GM12878 (cell line): Measurements from ENCODE around the gene PLBD1. TPM values are rescaled to one million over a fixed set of nuclear protein-coding genes. Genes with fewer than 3 reads are reported as not detected.
A peak's percentile ranks its signal among the peaks of the same experiment; 100 is the strongest.

Source experiments
- ATAC-seq: fragments of 200-7000 bp; cut with Tn5 transposase; 3 replicates; pipeline ENCODE4 v1.9.1; 2020; ENCODE audit warnings: mild to moderate bottlenecking, moderate library complexity
- BruUV-seq: library from RNA; stranded (reverse); fragments of 400-500 nt; replicated peaks from 2 replicates; lab custom pipeline; 2021; lab: Mats Ljungman, UMichigan
- CTCF ChIA-PET: fragments of 300-600 bp; sonication (Branson Sonifier 250); formaldehyde crosslinking; extraction: SDS; loops from one replicate; lab custom pipeline; 2021; ENCODE audit warnings: inconsistent platforms; lab: Yijun Ruan, JAX
- POLR2A ChIA-PET: fragments of 350-600 bp; formaldehyde crosslinking; extraction: SDS; loops from one replicate; lab custom pipeline; 2021; ENCODE audit warnings: inconsistent platforms; lab: Charles Lee
- RAD21 ChIA-PET: fragments of 300-600 bp; sonication (Branson Sonifier 250); formaldehyde crosslinking; loops from one replicate; lab custom pipeline; 2023; ENCODE audit warnings: antibody characterized with exemption; ENCODE audit not compliant: unreplicated experiment; lab: Charles Lee
- SMC1A ChIA-PET: fragments of 300-600 bp; sonication (Branson Sonifier 250); formaldehyde crosslinking; loops from one replicate; lab custom pipeline; 2023; ENCODE audit not compliant: unreplicated experiment, uncharacterized antibody; lab: Charles Lee
- DNase-seq: peaks from one replicate; pipeline ENCODE4 v3.0.0-alpha.2; 2011; ENCODE audit warnings: low read depth, low spot score
- FAIRE-seq: peaks from 3 replicates; lab custom pipeline; 2011; peaks lifted over from hg19 to GRCh38; lab: Jason Lieb, UNC
- H2AFZ ChIP-seq: 2 replicates; pipeline ENCODE4 v1.6.0; 2011; ENCODE audit warnings: low read depth, low read length, control low read depth; ENCODE audit not compliant: control insufficient read depth
- H3K27ac ChIP-seq: 2 replicates; pipeline ENCODE4 v1.5.1; 2011; ENCODE audit warnings: control low read depth; ENCODE audit not compliant: control insufficient read depth, insufficient read depth
- H3K27me3 ChIP-seq, 2 experiments: replicated peaks in 1 of 2; 2 replicates each; pipeline versions ENCODE4 v1.6.0 to v1.6.1; 2011; ENCODE audit warnings: low read length in 1 of 2; ENCODE audit not compliant: control insufficient read depth in 2 of 2, insufficient read depth in 2 of 2
- H3K36me3 ChIP-seq, 2 experiments: 2 replicates each; pipeline ENCODE4 v1.5.1; 2011; ENCODE audit warnings: low read length in 1 of 2; ENCODE audit not compliant: control insufficient read depth in 2 of 2, insufficient read depth in 2 of 2
- H3K4me1 ChIP-seq: 2 replicates; pipeline ENCODE4 v1.6.1; 2011; ENCODE audit warnings: mild to moderate bottlenecking, low read length, moderate library complexity, mixed read lengths; ENCODE audit not compliant: control insufficient read depth, insufficient read depth
- H3K4me2 ChIP-seq: 2 replicates; pipeline ENCODE4 v1.6.0; 2011; ENCODE audit warnings: control low read depth; ENCODE audit not compliant: control insufficient read depth, insufficient read depth
- H3K4me3 ChIP-seq: fragments of 200-600 bp; sonication (generic); 2 replicates; pipeline ENCODE4 v1.5.1; 2016
- H3K79me2 ChIP-seq: 2 replicates; pipeline ENCODE4 v1.6.0; 2011; ENCODE audit warnings: low read length; ENCODE audit not compliant: control insufficient read depth, insufficient read depth
- H3K9ac ChIP-seq: 2 replicates; pipeline ENCODE4 v1.8.0; 2011; ENCODE audit warnings: low read length, control low read depth, mixed read lengths; ENCODE audit not compliant: control insufficient read depth, insufficient read depth
- H3K9me3 ChIP-seq: replicated peaks from 3 replicates; pipeline ENCODE4 v1.5.1; 2011; ENCODE audit warnings: mild to moderate bottlenecking, low read length; ENCODE audit not compliant: control insufficient read depth, insufficient read depth
- H4K20me1 ChIP-seq: 2 replicates; pipeline ENCODE4 v1.6.0; 2011; ENCODE audit not compliant: control insufficient read depth, insufficient read depth
- EGR1 ChIP-seq, 2 experiments: IDR thresholded peaks; 1 replicate in 1 of 2; 2 replicates in 1 of 2; pipeline ENCODE4 v1.6.1; 2011 to 2012; ENCODE audit warnings: low read depth in 2 of 2, low read length in 2 of 2, borderline replicate concordance in 1 of 2, mild to moderate bottlenecking in 1 of 2, moderate library complexity in 1 of 2
- HDAC2 ChIP-seq: fragments of 200-600 bp; sonication (generic); IDR thresholded peaks from 2 replicates; pipeline ENCODE4 v1.6.1; 2017
- IRF3 ChIP-seq: fragments of 450-650 bp; IDR thresholded peaks from 2 replicates; pipeline ENCODE4 v1.6.1; 2014; ENCODE audit warnings: mild to moderate bottlenecking
- MEF2B ChIP-seq: fragments of 450-650 bp; IDR thresholded peaks from 2 replicates; pipeline ENCODE4 v1.6.1; 2018; ENCODE audit warnings: mild to moderate bottlenecking, moderate library complexity; ENCODE audit not compliant: partially characterized antibody, poor library complexity, severe bottlenecking
- MLLT1 ChIP-seq: fragments of 450-650 bp; IDR thresholded peaks from 2 replicates; pipeline ENCODE4 v1.6.1; 2016; ENCODE audit warnings: mild to moderate bottlenecking
- RUNX3 ChIP-seq: IDR thresholded peaks from 2 replicates; pipeline ENCODE4 v1.6.1; 2012; ENCODE audit warnings: low read length, inconsistent platforms
- SIX5 ChIP-seq: IDR thresholded peaks from 2 replicates; pipeline ENCODE4 v1.6.1; 2011; ENCODE audit warnings: mild to moderate bottlenecking, low read depth, low read length, moderate library complexity; ENCODE audit not compliant: severe bottlenecking
- SKIL ChIP-seq: fragments of 450-650 bp; IDR thresholded peaks from 2 replicates; pipeline ENCODE4 v1.6.1; 2017; ENCODE audit warnings: mild to moderate bottlenecking, low read depth, inconsistent platforms; ENCODE audit not compliant: poor library complexity, severe bottlenecking
- TARDBP ChIP-seq: IDR thresholded peaks from 2 replicates; pipeline ENCODE4 v1.6.1; 2016; ENCODE audit warnings: borderline replicate concordance
- ZBTB33 ChIP-seq: fragments of 450-650 bp; IDR thresholded peaks from 2 replicates; pipeline ENCODE4 v1.6.1; 2017; ENCODE audit warnings: mild to moderate bottlenecking
- ZBTB40 ChIP-seq: fragments of 450-650 bp; IDR thresholded peaks from 2 replicates; pipeline ENCODE4 v1.6.1; 2016; ENCODE audit warnings: mild to moderate bottlenecking, moderate library complexity, borderline replicate concordance
- WGBS: methylation state at CpG from one replicate; pipeline ENCODE4 v1.1.6; 2016; ENCODE audit warnings: low lambda C conversion rate; ENCODE audit not compliant: insufficient replicate concordance, insufficient coverage; ENCODE audit errors: missing lambda C conversion rate; 5-methylcytosine and 5-hydroxymethylcytosine counted together
- in situ Hi-C: fragments of 300-500 bp; cut with MboI; formaldehyde crosslinking; loops from 9 replicates; pipeline ENCODE4 v1.14.3; 2018; ENCODE audit warnings: mixed read lengths
- intact Hi-C: fragments of 100-400 bp; cut with micrococcal nuclease; formaldehyde crosslinking; loops from one replicate; pipeline ENCODE4 v1.14.2; 2022; ENCODE audit not compliant: unreplicated experiment
- polyA plus RNA-seq, 11 experiments: library from polyadenylated mRNA; depleted of rRNA in 4 of 11; unstranded in 6 of 11; stranded (reverse) in 5 of 11; fragments of >200 nt; fragmentation: Nextera tagmentation in 4 of 11; fragmentation: Illumina TruSeq in 1 of 11; extraction: Ambion mirVana in 4 of 11; extraction: Trizol in 1 of 11; gene quantifications; 1 replicate in 1 of 11; 2 replicates in 10 of 11; pipeline versions ENCODE4 v1.2.1 to v1.2.3, GENCODE V29; 2011 to 2016; ENCODE audit warnings: inconsistent platforms in 2 of 11, missing spikeins in 2 of 11, low read depth in 1 of 11
- total RNA-seq, 4 experiments: library from RNA; depleted of rRNA in 3 of 4; stranded (reverse); fragments of >200 nt in 3 of 4; fragmentation: Illumina TruSeq in 1 of 4; extraction: Trizol in 1 of 4; gene quantifications; 2 replicates each; pipeline versions ENCODE4 v1.2.1 to v1.2.3, GENCODE V29; 2013 to 2021

PLBD1 gene
- total and polyA plus RNA-seq, 10 of the 15 experiments (the other 5 are each of a cell fraction or from before 2014, with no cell fraction given), result 0.19 to 0.54 (median 0.27) TPM; not detected in 1

GRCh38 chr12:14473707-14474287 lies 93.9 kb downstream of the PLBD1 start:
- peaks cover 0 to 26% of the 10 kb centered on the region in 2 experiments for H3K36me3 ChIP-seq
- TF ChIP-seq RUNX3, result peak; percentile 40; the same call in 1 of the 2 replicates
- peak; percentile 28; the same call in 1 of the 2 replicates for TF ChIP-seq ZBTB40
- TF ChIP-seq HDAC2, result 0 out of 2 replicates have a peak, but pooled peaks have one; percentile 59
- no peak for TF ChIP-seq EGR1 (IDR thresholded peaks at IDR 0.05; ENCODE audit: borderline replicate concordance in 1 of 2, low read depth in 2 of 2, low read length in 2 of 2)
- peak; percentile 88; the same call in 1 of the 2 replicates for TF ChIP-seq ZBTB33
- TF ChIP-seq MLLT1, result peak; percentile 96
- no peak for TF ChIP-seq SIX5
- peak; percentile 70 for TF ChIP-seq SKIL
- TF ChIP-seq IRF3, result no peak
- TF ChIP-seq MEF2B, result peak; percentile 10
- TF ChIP-seq TARDBP, result no peak

More at GRCh38 chr12:14473707-14474287, 93.9 kb downstream of the PLBD1 start:
- ChIA-PET POLR2A (interaction anchor here (0.6 to 0.7 kb wide), 3 partner anchors 109 to 190 kb away, joined by 3 to 5 read pairs (median 4); no protein-coding TSS in a partner anchor), SMC1A (interaction anchor here (0.7 to 2.1 kb wide), 4 partner anchors 18 to 234 kb away, joined by 3 to 6 read pairs (median 4); no protein-coding TSS in a partner anchor), RAD21 (interaction anchor here (0.7 to 1.9 kb wide), 2 partner anchors 139 to 199 kb away, joined by 3 to 4 read pairs; no protein-coding TSS in a partner anchor), CTCF (interaction anchor here (1.4 to 1.6 kb wide), 2 partner anchors 45 to 288 kb away, joined by 4 read pairs; no protein-coding TSS in a partner anchor)
- no TSS peak for BruUV-seq
- Histone ChIP-seq H3K79me2 (no peaks in the 10 kb centered on the region), H3K27me3 (no peaks in the 10 kb centered on the region), H3K9ac (no peak overlapping the region), H4K20me1 (no peaks in the 10 kb centered on the region), H3K4me2 (no peak overlapping the region), H3K4me3 (no peak overlapping the region), H3K9me3 (peaks cover 31% of the 10 kb centered on the region), H2AFZ (no peak overlapping the region), H3K4me1 (no peaks in the 10 kb centered on the region), H3K27ac (no peak overlapping the region)
- intact Hi-C loops (no loop called here), in situ Hi-C loops (loop anchor here (25.0 kb wide), 1 partner anchor 236 kb away; no protein-coding TSS in a partner anchor)
- WGBS, result 91% methylated on average over 4 of the region's 4 CpGs
- DNase-seq (no peak), FAIRE-seq (no peak), ATAC-seq (no peak)
